HG03558 (cell line): Measurements from ENCODE around the gene SHC2.
"Not testable (repeated sequence)": the region's sequence is repeated elsewhere in the genome, so short reads cannot be mapped to it uniquely, and the experiment has no call there.

Experiments
- ATAC-seq: cut with Tn5 transposase; IDR thresholded peaks from one replicate; pipeline ENCODE4 v1.9.1; 2021; ENCODE audit warnings: moderate number of reproducible peaks; ENCODE audit not compliant: unreplicated experiment; ENCODE audit errors: extremely low read depth

Gene SHC2

DNA sequence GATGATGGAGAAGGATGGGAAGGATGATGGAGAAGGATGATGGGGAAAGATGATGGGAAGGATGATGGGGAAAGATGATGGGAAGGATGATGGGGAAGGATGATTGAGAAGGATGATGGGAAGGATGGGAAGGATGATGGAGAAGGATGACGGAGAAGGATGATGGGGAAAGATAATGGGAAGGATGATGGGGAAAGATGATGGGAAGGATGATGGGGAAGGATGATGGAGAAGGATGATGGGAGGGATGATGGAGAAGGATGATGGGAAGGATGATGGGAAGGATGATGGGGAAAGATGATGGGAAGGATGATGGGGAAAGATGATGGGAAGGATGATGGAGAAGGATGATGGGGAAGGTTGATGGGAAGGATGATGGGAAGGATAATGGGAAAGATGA, 66.0 kb downstream of the SHC2 start:
- not testable (repeated sequence) for ATAC-seq

DNA sequence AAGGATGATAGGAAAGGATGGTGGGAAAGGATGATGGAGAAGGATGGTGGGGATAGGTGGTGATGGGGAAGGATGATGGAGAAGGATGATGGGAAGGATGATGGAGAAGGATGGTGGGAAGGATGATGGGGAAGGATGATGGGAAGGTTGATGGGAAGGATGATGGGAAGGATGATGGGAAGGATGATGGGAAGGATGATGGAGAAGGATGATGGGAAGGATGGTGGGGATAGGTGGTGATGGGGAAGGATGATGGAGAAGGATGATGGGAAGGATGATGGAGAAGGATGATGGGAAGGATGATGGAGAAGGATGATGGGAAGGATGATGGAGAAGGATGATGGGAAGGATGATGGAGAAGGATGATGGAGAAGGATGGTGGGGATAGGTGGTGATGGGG, 67.3 kb downstream of the SHC2 start:
- ATAC-seq, result not testable (repeated sequence)

DNA sequence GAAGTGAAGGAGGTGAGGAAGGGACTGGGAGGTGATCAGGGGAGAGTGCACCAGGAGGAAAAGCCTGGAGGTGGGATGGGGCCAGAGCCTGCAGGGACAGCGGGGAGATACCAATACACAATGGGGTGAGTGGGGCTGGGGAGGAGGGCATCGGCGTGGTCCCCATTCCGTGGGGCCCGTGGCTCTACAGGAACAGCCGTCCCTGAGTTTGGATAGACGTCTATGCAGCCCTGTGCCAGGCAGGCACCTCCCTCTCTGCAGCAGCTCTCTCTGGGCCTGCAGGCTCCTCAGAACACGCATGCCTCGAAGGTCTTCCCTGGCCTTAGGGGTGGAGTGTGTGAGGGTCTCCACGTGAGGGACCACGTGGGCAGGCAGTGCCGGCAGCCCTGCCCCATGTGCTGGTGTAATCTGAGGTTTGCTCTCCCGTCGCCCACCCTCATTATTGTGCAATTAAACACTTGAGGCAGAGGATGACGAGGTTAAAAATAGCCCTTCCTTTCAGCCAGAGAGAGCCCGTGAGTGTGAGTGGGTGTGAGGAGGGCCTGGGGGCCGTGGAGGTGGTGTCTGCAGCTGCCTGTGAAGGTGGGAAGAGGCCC, 68.4 kb downstream of the SHC2 start:
- ATAC-seq, result no peak

DNA sequence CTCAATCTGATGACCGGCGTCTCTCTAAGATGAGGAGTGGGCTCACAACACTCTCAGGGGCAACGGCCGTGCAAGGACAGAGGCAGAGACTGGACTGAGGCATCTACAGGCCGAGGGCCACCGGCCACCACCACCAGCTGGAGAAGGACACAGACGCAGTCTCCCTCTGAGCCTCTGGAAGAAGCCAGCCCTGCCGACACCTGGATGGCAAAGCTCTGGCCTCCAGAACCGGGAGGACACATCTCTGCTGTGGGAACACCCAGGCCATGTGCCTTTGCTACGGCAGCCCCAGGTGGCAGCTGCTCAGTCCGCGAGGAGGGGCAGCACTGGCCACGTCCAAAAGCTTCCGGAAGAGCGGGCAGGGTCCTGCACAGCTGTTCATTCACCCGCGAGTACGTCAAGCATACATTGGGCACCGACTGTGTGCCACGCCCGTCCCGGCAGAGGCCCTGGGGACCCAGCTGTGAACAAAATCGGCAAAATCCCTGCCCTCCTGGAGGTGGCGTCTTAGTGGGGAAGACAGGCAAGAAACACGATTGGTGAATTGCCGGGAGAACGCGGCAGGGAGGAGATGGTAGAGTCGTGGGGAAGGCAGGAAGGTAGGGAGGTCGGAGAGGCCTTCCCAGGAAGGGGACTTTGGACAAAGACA, 69.0 kb downstream of the SHC2 start:
- no peak for ATAC-seq

DNA sequence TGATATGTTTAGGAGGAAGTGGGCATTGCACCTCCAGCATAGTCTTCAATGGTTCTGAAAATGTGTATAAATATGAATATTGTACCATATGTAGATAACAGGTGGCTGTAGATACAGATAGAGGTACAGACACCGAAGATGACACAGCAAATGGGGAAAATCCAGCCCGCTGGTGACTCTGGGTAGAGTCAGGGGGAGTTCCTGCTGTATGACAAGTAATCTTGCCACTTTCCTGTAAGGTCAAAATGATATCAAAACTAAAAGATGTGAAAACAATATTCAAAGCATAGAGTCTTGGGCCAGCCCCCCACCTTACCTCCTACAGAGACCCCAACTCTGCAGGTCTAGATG, 69.7 kb downstream of the SHC2 start:
- ATAC-seq, result no peak

DNA sequence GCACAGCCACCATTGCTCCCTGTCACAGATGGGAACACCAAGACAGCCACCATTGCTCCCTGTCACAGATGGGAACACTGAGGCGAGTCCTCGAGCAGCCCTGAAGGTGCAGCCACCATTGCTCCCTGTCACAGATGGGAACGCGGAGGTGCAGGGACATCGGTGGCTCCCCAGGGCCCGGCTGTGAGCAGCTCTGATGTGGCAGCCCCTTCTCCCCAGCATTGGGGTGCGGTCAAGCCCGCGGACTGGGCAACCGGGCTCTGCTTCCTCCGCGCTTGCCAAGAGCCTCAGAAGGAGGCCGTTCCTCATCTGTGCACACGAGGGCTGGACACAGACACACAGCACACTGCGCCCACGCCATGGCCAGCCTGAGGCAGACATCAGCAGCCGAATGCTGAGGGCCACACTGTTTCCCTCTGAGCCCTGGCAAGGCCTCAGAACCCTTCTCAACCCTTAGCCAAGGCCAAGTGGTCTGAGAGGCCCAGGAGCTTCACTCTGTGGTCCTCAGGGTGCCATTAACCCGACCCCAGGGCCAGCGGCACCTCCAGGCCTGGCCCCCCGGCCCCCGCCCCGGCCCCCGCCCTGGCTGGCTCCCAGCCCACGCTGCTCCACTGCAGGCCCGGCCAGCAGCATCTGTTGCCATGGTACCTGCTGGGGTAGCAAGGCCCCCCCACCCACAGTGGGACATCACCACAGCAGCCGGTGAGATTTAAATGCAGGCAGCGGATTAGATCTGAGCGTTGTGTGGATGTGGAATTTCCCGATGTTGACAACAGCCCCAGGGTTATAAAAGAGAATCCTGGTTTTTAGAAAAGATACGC, 70.2 kb downstream of the SHC2 start:
- ATAC-seq, result no peak

DNA sequence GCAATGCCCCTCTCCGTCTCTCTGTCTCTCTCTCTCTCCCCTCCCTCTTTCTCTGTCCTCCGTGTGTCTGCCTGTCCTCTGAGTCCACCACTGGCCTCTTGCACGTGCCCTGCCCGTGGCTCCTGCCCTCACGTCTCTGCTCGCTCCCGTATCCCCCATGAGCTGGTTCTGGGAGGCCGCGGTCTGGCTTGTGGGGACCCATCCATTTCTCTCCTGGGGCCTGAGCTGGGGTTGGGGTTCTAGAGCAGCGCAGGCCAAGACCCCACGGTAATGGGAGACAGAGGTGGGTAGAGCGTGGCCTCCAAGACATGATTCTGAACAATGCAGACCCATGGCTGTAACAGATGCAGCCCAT, 70.9 kb downstream of the SHC2 start:
- no peak for ATAC-seq

DNA sequence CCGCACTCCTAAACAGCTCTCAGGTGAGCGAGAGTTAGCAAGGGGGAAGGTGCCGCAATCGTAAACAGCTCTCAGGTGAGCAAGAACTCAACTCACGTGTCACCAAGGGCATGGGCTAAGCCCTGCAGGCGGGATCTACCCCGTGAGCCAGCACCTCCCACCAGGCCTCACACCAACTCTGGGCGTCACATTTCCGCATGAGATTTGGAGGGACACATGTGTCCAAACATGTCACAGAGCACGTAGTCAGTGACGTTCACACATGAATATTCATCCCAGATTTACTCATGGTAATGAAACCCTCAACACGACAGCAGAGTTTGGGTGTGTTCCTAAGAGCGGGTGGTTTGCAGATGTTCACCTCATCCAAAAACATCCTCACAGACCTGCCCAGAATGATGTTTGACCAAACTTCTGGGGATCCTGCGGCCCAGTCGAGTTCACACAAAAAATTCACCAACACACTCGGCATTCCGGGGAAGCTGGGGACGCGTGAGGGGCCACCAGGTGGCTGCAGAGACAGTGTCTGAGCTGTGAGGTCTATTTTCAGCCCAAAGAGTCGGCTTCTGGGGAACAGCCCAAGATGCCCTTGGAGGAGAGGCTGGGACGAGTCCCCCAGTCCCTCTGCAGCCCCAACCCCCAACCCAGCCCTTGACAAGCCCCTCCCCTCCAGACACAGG, 71.4 kb downstream of the SHC2 start:
- no peak for ATAC-seq

DNA sequence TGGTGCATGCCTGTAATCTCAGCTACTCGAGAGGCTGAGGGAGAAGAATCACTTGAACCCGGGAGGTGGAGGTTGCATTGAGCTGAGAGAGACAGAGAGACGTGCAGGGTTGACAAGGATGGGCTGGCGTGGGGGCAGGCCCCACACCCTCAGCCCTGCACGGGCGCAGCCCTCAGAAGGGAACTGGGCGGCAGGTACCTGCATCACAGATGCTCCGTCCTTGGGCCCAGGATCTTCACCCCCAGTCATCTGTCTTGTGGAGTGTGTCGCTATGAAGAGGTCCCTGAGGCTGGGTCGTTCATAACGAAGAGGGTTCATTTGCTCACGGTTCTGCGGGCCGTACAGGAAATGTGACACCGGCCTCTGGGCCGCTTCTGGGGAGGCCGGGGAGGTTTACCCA, 72.1 kb downstream of the SHC2 start:
- ATAC-seq, result no peak

DNA sequence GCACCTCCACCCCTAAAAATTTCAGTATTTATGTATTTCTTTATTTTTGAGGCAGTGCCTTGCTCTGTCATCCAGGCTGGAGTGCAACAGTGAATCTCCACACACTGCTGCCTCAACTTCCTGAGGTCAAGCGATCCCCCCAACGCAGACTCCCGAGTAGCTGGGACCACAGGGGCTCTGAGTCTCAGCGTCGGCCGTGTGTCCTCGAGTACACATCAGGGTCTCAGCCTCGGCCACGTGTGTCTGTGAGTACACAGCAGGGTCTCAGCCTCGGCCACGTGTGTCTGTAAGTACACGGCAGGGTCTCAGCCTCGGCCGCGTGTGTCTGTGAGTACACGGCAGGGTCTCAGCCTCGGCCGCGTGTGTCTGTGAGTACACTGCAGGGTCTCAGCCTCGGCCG, 73.1 kb downstream of the SHC2 start:
- no peak for ATAC-seq

DNA sequence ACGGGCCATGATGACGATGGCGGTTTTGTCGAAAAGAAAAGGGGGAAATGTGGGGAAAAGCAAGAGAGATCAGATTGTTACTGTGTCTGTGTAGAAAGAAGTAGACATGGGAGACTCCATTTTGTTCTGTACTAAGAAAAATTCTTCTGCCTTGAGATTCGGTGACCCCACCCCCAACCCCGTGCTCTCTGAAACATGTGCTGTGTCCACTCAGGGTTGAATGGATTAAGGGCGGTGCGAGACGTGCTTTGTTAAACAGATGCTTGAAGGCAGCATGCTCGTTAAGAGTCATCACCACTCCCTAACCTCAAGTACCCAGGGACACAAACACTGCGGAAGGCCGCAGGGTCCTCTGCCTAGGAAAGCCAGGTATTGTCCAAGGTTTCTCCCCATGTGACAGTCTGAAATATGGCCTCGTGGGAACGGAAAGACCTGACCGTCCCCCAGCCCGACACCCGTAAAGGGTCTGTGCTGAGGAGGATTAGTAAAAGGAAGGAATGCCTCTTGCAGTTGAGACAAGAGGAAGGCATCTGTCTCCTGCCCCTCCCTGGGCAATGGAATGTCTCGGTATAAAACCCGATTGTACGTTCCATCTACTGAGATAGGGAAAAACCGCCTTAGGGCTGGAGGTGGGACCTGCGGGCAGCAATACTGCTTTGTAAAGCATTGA, 74.1 kb downstream of the SHC2 start:
- not testable (repeated sequence) for ATAC-seq

DNA sequence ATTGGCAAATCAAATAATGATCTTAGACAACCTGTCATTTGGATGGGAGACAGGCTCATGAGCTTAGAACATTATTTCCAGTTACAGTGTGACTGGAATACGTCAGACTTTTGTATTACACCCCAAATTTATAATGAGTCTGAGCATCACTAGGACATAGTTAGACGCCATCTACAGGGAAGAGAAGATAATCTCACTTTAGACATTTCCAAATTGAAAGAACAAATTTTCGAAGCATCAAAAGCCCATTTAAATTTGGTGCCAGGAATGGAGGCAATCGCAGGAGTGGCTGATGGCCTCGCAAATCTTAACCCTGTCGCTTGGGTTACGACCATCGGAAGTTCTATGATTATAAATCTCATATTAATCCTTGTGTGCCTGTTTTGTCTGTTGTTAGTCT, 74.6 kb downstream of the SHC2 start:
- not testable (repeated sequence) for ATAC-seq

DNA sequence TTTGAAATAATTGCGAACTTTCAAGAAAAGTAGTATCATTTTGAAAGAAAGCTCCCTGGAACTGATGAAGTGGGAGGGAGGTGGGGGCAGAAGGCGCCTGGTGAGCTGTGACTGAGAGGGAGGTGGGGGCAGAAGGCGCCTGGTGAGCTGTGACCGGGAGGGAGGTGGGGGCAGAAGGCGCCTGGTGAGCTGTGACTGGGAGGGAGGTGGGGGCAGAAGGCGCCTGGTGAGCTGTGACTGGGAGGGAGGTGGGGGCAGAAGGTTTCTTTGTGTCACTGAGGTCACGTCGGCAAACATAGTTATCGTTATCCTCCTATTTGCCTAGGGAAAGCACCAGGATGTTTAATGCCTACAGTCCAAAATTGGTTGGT, 76.0 kb downstream of the SHC2 start:
- no peak for ATAC-seq

DNA sequence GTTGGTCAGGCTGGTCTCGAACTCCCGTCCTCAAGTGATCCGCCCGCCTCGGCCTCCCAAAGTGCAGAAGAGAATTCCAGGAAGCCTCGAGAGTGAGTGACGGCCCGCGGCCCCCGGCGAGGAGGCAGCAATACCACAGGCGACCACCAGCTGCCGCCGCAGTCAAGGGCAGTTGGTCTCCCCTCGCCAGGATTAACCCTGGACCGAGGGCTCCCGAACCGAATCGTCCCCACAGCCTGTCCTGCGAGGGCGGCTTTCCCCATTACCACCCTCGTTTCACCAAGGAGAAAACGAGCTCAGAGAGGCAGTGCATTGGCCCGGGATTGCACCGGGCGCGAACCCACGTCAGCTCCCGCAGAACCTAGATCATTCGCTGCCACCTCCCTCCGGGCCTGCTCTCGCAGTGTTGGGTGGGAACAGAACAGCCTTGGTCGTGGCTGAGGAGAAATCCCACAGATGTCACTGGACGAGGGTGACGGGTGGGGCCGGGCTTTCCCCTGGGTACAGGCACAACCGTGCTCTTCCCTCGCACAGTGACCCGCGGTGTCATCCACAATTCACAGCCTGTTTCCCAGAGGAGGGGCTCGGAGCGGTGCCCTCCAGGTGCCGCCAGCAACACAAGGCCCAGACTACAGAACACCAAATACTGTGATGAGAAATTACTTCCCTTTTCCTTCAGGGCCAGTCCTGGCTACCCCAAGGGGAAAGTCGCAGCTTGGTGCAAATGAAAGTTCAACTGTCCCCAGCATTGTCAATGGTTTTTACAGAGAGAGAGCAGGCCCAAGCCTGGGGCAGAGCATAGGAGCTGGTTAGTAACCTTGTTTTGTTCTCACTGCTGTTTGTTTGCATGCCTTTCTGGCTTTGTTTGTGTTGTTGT, 76.7 kb downstream of the SHC2 start:
- no peak for ATAC-seq

DNA sequence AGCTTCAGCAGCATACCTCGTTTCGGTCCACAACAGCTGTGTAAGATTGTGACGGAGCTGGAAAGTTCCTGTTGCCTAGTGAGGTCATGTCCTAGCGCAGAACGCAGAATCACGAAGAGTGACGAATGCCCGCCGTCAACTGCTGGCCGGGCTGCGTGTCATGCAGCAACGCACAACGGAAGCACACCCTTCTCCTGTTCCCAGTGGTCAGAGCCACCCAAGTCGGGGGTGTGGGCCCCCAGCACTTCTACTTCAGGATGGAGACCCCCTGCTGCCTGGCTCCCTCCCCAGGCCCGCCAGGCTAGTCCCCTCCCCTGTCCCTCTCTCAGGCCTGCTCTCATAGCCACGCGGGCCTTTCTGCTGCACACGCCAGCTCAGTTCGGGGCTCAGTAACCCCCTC, 77.8 kb downstream of the SHC2 start:
- ATAC-seq, result no peak

DNA sequence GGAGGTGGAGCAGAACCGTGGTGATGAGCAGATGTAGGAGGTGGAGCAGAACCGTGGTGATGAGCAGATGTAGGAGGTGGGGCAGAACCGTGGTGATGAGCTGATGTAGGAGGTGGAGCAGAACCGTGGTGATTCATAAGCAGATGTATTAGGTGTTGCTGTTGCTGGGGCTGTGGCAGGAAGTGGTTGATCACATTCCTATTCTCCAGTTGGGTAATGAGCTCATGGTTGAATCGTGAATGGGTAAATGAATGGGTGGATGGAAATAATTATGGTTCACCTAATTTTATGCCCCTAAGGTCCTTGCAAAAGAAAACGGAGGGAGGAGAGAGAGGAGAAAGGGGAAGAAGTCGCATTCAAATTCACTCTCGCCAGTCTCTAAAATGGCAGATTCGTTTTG, 78.3 kb downstream of the SHC2 start:
- ATAC-seq, result not testable (repeated sequence)

DNA sequence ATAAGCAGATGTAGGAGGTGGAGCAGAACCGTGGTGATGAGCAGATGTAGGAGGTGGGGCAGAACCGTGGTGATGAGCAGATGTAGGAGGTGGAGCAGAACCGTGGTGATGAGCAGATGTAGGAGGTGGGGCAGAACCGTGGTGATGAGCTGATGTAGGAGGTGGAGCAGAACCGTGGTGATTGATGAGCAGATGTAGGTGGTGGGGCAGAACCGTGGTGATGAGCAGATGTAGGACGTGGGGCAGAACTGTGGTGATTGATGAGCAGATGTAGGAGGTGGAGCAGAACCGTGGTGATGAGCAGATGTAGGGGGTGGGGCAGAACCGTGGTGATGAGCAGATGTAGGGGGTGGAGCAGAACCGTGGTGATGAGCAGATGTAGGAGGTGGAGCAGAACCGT, 78.9 kb downstream of the SHC2 start:
- ATAC-seq, result not testable (repeated sequence)

DNA sequence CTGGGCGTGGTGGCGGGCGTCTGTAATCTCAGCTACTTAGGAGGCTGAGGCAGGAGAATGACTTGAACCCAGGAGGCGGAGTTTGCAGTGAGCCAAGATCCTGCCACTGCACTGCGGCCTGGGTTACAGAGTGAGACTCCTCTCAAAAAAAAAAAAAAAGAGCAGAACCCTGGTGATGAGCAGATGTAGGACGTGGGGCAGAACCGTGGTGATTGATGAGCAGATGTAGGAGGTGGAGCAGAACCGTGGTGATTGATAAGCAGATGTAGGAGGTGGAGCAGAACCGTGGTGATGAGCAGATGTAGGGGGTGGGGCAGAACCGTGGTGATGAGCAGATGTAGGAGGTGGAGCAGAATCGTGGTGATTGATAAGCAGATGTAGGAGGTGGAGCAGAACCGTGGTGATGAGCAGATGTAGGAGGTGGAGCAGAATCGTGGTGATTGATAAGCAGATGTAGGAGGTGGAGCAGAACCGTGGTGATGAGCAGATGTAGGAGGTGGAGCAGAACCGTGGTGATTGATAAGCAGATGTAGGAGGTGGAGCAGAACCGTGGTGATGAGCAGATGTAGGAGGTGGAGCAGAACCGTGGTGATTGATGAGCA, 80.1 kb downstream of the SHC2 start:
- ATAC-seq, result not testable (repeated sequence)

DNA sequence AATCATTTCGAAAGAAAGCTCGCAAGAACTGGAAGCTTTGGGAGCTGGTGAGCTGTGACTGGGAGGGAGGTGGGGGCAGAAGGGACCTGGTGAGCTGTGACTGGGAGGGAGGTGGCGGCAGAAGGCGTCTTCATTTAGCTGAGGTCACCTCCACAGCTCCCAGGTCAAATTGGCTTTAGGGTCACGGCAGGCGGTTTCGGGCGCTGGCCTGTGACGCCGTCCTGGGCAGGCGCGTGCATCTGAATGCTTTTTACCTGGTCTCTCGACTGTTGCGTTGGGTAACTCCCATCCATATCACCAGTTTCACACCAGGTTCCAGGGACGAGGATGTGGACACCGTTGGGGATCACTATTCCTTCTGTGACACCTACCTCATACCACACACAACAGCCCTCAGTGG, 81.0 kb downstream of the SHC2 start:
- ATAC-seq, result no peak
